HG02938 (cell line): ENCODE measurements around the gene LHFPL2.
A peak's percentile ranks its signal among the peaks of the same experiment; 100 is the strongest.

Experiments
- ATAC-seq: cut with Tn5 transposase; IDR thresholded peaks from one replicate; pipeline ENCODE4 v1.9.1; 2021; ENCODE audit warnings: mild to moderate bottlenecking, moderate library complexity; ENCODE audit not compliant: unreplicated experiment

The LHFPL2 gene

GRCh38 chr5:78527054-78527859 is 121.3 kb downstream of the LHFPL2 start:
- no peak for ATAC-seq

GRCh38 chr5:78526049-78526525 is 122.5 kb downstream of the LHFPL2 start:
- ATAC-seq = no peak

DNA sequence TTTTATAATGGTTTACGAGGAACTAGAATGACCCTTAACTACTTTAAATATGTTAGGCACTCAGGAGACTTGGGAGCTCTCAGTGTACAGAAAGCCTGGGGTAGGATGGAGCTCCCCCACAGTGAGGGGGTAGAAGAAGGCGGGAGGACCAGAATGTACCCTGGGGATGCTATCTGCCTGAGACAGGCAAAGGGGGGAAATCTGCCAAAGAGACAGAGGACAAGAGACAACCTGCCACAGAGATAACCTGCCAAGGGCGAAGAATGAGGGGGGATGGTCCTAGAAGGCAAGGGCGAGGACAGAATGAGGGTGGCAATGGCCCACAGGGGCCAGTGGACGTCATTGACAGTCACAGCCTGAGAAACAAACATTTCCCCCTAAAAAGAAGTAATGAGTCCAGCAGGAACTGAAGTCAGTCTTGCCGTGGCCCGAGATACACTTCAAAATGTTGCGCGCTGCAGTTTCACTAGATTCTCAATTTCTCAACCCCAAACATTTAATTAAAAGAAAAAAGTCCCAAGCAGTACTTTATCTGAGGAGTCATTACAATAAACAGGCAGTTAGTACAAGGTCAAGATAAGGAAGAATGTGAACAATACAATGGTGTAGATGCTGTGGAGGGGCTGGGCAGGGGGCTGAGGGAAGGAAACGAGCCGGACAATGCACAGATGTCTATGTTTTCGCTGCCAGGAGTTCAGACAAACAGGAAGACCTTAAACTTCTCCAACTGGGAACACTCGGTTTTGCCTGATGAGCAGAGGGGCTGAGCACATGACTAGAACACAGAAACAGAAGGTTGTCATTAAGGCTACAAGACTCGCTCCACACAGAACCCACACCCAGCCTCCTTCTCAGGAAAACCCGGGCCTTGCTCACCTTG is 125.0 kb downstream of the LHFPL2 start:
- no peak for ATAC-seq

GRCh38 chr5:78522476-78523260 is 125.9 kb downstream of the LHFPL2 start:
- no peak for ATAC-seq

DNA sequence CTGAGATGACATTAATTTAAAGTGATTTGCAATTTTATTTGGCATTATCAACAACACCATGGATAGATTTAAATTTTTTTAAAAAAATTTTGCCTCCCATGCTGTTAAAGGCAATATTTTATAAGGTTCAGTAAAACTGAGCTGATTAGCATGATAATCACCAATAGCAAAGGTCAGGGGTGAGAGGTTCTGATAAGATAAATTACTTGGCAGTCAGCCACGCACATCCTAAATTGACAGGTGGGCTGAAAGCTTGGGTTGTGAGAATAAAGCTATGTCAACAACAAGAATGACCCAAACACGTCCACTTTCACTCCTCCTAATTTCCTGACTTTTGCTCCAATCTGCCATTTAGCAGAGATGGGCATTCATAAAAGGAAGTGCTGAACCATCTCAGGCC is 127.1 kb downstream of the LHFPL2 start:
- no peak for ATAC-seq

DNA sequence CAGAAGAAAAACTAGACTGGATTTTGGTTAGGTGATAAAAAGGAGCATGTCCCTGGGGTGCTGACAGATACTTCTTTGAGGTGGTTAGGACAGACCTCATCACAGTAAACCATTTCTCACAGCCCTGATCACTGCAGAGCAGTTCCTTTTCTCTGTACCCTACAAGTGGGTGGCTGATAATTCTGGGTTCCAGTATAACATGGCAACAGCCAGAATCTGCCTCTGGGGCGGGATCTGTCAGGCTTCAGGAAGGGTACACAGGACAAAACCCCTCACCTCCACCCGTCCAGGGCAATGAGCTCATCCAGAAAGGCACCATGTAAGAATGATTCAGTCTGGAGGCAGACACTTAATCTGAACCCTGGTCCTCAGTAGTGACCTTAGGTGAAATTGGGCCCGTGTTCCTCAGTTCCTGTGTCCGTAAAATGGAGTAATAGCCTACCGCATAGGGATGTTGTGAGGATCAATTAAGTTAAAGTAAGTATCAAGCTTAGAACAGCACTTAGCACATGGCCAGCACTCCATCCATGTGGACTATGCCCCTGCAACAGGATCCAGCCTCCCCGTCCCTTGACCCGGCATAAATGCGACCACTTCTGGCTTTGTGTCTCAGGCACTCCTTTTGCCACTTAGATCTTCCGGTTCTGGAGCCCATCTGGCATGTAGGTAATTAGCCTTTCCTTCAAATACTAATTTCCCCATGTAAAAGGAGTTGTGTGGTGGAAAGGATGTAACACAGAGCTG is 129.2 kb downstream of the LHFPL2 start:
- no peak for ATAC-seq

DNA sequence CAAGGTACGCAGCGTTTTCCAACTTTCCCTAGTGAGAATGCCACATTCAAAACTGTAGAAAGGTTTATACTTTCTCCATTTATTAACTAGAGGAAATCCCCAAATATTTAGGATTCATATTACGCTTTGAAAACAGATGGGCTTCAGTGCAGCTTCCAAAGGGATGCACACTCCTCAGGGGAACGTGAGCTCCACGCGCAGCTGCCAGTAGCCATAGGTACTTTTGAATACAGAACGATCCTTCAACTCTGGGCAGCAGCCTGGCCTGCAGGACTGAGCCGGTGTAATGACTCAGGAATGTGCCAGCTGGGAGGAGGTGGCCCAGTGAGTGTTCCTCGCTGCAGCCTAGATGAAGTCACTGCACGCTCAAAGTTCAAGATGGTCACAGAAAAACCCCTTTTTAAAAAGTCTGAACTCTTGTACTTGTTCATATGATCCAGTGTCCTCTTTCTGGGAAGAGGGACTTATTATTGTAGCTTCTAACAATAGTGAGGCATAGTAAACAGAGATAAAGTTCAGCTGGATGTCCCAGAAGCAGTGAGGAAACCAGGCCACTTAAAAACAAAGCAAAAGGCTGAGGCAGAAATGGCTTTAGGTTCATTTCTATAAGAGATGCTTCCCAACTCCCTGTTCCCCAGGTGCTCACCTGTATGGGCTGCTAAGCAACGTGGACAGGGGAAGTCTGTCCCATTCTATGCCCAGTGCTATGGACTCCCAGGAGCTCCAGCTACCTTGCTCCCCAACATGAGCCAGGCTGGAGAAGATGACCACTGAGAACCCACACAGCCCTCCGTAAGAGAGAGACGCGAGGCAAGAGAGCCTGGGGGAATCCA is 130.0 kb downstream of the LHFPL2 start:
- no peak for ATAC-seq

DNA sequence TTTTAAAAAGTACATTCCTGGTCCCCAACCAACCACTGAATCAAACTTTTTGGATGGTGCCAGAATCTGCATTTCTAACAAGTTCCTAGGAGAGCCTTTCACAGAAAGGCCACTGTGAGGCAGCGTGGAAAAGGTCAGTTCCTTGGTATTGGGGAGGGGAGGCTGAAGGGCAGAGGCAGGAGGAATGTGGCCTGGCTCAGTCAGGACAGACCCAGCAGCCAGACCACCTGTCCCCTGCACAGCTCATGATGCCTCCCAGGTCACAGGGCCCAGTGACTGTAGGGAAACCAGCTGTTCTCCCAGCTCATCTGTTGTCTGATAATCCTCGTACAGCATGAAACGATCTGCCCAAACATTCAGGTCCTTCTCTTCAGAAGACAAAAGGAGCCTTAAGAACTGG is 132.9 kb downstream of the LHFPL2 start:
- ATAC-seq = no peak

GRCh38 chr5:78514427-78515330 is 133.9 kb downstream of the LHFPL2 start:
- no peak for ATAC-seq

DNA sequence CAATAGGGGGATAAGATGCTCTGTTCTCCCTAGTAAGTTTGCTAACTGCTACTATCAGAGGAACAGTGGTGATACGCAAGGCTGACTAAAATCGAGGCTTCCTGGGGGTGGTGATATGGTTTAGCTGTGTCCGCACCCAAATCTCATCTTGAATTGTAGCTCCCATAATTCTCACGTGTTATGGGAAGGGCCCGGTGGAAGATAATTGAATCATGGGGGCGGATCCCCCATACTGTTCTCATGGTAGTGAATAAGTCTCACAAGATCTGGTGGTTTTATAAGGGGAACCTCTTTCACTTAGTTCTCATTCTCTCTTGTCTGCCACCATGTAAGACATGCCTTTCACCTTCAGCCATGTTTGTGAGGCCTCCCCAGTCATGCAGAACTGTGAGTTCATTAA is 135.1 kb downstream of the LHFPL2 start:
- no peak for ATAC-seq

- ATAC-seq = no peak
Measured at GRCh38 chr5:78512435-78512834, 136.1 kb downstream of the LHFPL2 start.

GRCh38 chr5:78511121-78511906 is 137.3 kb downstream of the LHFPL2 start:
- ATAC-seq = no peak

DNA sequence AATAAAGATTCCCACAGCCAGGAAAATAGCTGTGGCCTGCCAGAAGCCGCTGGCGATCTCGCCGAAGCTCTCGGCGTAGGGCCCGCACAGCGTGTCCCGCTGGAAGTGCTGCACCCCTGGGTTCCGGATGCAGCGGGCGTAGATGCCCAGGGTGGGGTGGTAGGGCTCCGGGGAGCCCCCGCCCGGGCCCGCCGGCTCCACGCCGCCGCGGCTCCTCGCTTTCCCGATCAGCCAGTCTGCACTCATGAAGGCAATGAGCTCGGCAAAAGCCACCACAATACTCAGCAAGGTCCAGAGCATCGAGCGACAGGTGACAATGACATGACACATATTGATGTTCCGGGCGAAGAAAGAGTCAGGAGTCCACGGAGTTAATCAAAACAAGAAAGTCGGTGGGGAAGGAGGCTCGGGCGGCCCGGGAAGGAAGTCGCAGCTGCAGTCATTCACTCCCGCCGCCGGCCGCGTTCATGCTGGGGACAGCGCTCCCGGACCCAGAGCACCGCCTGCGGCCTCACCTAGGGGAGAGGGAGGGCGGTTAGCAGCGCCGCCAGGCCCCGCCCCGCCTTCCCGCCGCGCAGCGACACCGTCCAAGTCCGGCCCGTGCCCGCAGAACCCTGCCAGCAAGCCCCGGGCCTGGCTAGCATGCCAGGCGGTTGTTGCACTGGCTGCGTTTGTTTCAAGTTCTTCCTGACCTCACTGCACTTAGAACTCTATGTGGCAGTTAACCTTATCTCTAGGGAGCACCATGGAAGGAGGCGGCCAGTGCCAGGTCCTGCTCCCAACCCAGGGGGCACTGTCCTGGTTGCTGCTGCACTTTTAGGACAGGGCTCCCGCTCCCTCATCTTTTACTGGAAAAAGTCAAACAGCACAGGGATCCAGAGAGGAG is 138.4 kb downstream of the LHFPL2 start:
- ATAC-seq = peak; percentile 69

DNA sequence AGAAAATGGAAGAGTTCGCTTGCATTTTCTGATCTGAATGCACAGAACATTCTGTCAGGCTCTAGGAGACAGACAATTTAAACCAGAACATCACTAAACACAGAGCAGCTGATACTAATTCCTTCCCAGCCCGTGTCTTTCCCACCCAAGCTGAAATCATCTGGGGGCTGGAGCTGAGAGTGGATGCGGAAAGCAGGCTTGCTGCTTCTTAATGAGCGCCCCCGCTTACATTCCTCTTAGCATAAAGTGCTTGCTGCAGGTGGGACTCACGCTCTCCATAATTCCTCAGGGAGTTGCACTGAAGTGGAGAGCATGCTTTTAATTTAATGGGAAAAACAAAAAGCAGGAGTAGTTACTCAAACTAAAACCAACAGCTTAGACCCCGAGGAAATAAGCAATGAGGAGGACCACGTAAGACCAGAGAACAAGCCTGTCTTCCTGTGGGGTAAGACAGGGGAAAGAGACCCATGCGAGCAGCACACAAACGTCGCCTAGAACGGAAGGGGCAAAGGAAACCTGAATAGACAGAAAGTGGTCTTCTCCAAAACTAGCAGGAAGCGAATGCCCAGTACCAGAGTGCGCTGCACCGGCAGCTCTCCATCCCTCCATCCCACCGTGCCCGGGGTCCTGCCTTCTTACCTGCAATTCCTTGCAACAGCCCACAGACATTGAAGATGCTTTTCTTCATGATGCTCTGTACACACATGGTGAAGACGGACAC is 139.3 kb downstream of the LHFPL2 start:
- ATAC-seq = no peak

DNA sequence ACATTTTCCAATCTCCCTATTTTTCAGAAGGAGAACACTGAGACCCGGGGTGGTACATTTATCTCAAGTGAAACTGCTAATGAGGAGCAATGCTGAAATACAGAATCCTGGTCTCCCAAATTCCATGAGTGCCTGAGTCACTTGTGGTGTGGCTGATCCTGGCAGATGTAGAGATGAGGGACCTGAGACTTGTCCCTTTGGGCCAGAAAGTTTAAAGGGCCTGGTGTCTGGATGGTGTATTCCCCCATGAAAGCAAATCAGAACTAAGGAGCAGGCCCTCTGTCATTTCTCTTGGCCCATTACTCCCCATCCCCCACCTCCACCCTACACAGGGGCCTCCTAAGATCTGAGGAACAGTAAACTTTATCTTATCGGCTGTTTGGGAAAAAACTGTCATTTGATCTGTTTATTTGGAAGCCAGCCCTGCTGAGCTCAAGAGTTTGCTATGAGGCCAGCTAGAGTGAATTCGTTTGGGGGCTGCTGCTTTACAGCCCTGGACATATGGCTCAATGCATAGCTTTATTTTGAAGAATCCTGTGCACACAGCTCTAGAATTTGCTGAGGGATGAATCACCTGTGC is 140.3 kb downstream of the LHFPL2 start:
- ATAC-seq = no peak

GRCh38 chr5:78507531-78507930 is 141.0 kb downstream of the LHFPL2 start:
- no peak for ATAC-seq
